Calu3 (cell line): ENCODE results near the gene RORB. TPM values are rescaled to one million over a fixed set of nuclear protein-coding genes. Genes with fewer than 3 reads are reported as not detected.

Source experiments
- Bru-seq: library from RNA; stranded (reverse); fragments of 400-500 nt; gene quantifications from one replicate; lab custom pipeline; 2021; lab: Mats Ljungman, UMichigan
- BruChase-seq, 2 experiments: library from RNA; stranded (reverse); fragments of 400-500 nt; gene quantifications; one replicate each; lab custom pipeline; 2021; lab: Mats Ljungman, UMichigan
- BruUV-seq: library from RNA; stranded (reverse); fragments of 400-500 nt; replicated peaks from 2 replicates; lab custom pipeline; 2021; lab: Mats Ljungman, UMichigan
- CTCF ChIA-PET: fragments of 300-600 bp; sonication (Branson Sonifier 250); formaldehyde crosslinking; loops from one replicate; lab custom pipeline; 2022; ENCODE audit warnings: antibody characterized with exemption; lab: Charles Lee
- DNase-seq: peaks from one replicate; pipeline ENCODE4 v3.0.0; 2022
- H3K27ac Mint-ChIP-seq: one replicate; pipeline ENCODE4 v1.8.0; 2022; ENCODE audit warnings: mixed read lengths; ENCODE audit not compliant: unreplicated experiment
- H3K27me3 Mint-ChIP-seq: one replicate; pipeline ENCODE4 v1.8.0; 2022; ENCODE audit warnings: mixed read lengths; ENCODE audit not compliant: unreplicated experiment
- H3K36me3 Mint-ChIP-seq: one replicate; pipeline ENCODE4 v1.8.0; 2022; ENCODE audit warnings: mild to moderate bottlenecking, moderate library complexity, mixed read lengths; ENCODE audit not compliant: insufficient read depth, unreplicated experiment
- H3K4me1 Mint-ChIP-seq: one replicate; pipeline ENCODE4 v1.8.0; 2022; ENCODE audit warnings: mild to moderate bottlenecking, low read depth, mixed read lengths; ENCODE audit not compliant: unreplicated experiment
- H3K4me3 Mint-ChIP-seq: one replicate; pipeline ENCODE4 v1.8.0; 2022; ENCODE audit warnings: mild to moderate bottlenecking, low read depth, moderate library complexity, mixed read lengths; ENCODE audit not compliant: unreplicated experiment
- H3K9me3 Mint-ChIP-seq: one replicate; pipeline ENCODE4 v1.8.0; 2022; ENCODE audit warnings: low read depth, mixed read lengths; ENCODE audit not compliant: unreplicated experiment
- intact Hi-C: fragments of 100-400 bp; cut with micrococcal nuclease; formaldehyde crosslinking; loops from one replicate; pipeline ENCODE4 v1.10.0; 2022; ENCODE audit not compliant: unreplicated experiment
- long read RNA-seq: library from polyadenylated mRNA; stranded (forward); transcript quantifications from one replicate; pipeline ENCODE4 v2.0.0, GENCODE V29; 2022
- total RNA-seq: library from RNA; stranded (reverse); gene quantifications from 2 replicates; pipeline ENCODE4 v1.2.3, GENCODE V29; 2022
- TF ChIP-seq, protein P1 (sequence below): fragments of 200-600 bp; IDR thresholded peaks from one replicate; pipeline ENCODE4 v1.8.0; 2022; ENCODE audit warnings: antibody characterized with exemption; ENCODE audit not compliant: unreplicated experiment

RORB gene
- 0.07 TPM in 1 of 2 replicates, not detected in the other for total RNA-seq
- Bru-seq, nascent RNA, result percentile 8 among the genes with signal in this experiment
- BruChase-seq, experiment 1, labeled RNA remaining after a 6-hour chase, result percentile 7 among the genes with signal in this experiment
- percentile 6 among the genes with signal in this experiment for BruChase-seq, experiment 2, labeled RNA remaining after a 2-hour chase
- long read RNA-seq, result 0 reads

DNA sequence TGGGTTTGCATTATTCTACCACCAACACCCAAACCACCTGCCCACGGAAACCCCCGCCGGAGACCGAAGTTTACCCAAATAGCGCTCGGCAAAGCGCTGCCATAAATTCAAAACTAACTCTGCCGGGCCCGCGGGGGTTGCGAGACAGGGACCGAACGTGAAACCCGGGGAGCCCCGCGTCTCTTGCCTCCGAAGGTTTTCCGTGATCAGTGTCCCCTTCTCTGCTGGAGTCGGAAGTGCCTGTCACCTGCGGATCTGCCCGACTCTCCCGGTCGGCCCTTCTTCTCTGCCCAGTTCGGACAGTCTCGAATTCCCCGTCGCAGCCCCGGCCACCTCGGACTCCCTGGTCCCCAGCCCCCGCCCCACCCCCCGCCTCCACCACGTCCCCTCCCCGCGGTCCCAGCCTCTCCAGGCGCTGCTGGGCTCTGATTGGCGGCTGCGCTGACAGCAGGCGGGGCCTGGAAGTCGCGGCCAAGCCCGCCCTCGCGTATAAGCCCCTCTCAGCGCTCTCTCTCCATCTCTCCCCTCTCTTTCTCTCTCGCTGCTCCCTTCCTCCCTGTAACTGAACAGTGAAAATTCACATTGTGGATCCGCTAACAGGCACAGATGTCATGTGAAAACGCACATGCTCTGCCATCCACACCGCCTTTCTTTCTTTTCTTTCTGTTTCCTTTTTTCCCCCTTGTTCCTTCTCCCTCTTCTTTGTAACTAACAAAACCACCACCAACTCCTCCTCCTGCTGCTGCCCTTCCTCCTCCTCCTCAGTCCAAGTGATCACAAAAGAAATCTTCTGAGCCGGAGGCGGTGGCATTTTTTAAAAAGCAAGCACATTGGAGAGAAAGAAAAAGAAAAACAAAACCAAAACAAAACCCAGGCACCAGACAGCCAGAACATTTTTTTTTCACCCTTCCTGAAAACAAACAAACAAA is at the start of gene RORB:
Gene RORB (plus strand): TSS at position 517 of the 929 bp plus-strand sequence. CDS start 642 bp downstream, outside the sequence.
- Mint-ChIP-seq H3K36me3 (peaks cover 15% of the 10 kb centered on the region), H3K4me3 (peak within 1 kb of the TSS; percentile 83), H3K4me1 (no peaks in the 10 kb centered on the region), H3K9me3 (no peaks in the 10 kb centered on the region), H3K27ac (no peak within 1 kb of the TSS), H3K27me3 (peaks cover 25% of the 10 kb centered on the region)
- CTCF ChIA-PET, result no interaction called here
- BruUV-seq, result no TSS peak
- intact Hi-C loops, result no loop called here
- DNase-seq, result peak; percentile 57
- TF ChIP-seq, protein P1, sequence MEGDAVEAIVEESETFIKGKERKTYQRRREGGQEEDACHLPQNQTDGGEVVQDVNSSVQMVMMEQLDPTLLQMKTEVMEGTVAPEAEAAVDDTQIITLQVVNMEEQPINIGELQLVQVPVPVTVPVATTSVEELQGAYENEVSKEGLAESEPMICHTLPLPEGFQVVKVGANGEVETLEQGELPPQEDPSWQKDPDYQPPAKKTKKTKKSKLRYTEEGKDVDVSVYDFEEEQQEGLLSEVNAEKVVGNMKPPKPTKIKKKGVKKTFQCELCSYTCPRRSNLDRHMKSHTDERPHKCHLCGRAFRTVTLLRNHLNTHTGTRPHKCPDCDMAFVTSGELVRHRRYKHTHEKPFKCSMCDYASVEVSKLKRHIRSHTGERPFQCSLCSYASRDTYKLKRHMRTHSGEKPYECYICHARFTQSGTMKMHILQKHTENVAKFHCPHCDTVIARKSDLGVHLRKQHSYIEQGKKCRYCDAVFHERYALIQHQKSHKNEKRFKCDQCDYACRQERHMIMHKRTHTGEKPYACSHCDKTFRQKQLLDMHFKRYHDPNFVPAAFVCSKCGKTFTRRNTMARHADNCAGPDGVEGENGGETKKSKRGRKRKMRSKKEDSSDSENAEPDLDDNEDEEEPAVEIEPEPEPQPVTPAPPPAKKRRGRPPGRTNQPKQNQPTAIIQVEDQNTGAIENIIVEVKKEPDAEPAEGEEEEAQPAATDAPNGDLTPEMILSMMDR, result no peak

DNA sequence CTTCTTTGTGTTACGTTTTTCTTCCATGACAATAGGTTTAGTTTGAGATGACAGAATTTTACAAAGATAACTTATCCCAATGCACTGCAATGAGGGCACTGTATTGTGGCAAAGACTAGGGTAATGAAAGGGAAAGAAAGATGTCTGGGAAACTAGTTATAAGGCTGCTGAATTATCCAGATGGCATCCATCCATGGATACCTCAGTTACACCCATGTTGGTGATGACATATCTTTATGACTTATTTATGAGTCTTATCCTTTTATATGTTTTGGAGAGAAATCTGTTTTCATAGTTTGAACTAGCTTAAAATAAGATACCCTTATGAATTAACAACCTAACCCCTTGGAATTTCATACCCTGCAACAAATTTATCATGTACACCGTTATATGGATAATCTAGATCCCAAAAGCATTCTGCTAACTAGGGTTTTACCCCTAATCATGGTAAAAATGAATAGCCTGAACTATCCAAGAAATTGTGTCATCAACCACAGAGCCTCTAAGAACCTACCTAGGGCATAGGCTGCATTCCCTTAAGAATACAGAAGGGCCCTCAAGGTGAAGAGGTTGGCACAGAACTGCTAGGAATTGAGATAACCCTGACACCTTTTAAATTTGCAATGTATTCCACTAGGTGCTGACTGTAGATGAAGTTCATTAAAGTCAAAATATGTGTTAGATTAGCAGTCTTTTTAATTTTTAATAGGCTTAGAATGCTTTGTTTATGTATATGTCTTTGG is 49.5 kb upstream of the RORB start:
- no peak overlapping the region for H3K27ac Mint-ChIP-seq
- no peaks in the 10 kb centered on the region for H3K36me3 Mint-ChIP-seq
- TF ChIP-seq, protein P1, result no peak
- intact Hi-C loops, result no loop called here
- DNase-seq, result no peak
- H3K4me3 Mint-ChIP-seq, result no peak overlapping the region
- H3K9me3 Mint-ChIP-seq, result no peaks in the 10 kb centered on the region
- no TSS peak for BruUV-seq
- H3K4me1 Mint-ChIP-seq, result no peaks in the 10 kb centered on the region
- CTCF ChIA-PET, result no interaction called here
- no peaks in the 10 kb centered on the region for H3K27me3 Mint-ChIP-seq

DNA sequence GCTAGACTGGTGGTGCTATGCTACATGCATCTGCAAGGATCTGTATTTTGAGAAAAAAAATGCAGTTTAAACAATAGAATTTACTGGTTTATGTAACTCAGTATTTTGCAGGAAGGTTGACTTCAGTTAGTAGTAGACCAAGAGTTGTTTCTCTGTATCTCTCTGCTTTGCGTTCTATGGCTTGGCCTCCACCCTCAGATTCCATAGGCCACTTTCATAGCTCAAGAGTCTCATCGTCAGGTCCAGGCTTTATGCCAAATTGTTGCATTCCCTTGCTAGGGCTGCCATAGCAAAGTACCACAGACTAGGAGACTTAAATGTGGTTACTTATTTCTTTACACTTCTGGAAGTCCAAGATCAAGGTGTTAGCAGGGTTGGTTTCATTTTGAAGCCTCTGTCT is 48.1 kb upstream of the RORB start:
- intact Hi-C loops, result no loop called here
- BruUV-seq, result no TSS peak
- H3K27me3 Mint-ChIP-seq, result no peaks in the 10 kb centered on the region
- TF ChIP-seq, protein P1, result no peak
- no peak for DNase-seq
- no peak overlapping the region for H3K4me3 Mint-ChIP-seq
- H3K36me3 Mint-ChIP-seq, result no peaks in the 10 kb centered on the region
- H3K27ac Mint-ChIP-seq, result no peak overlapping the region
- H3K4me1 Mint-ChIP-seq, result no peaks in the 10 kb centered on the region
- no peaks in the 10 kb centered on the region for H3K9me3 Mint-ChIP-seq
- CTCF ChIA-PET, result no interaction called here

DNA sequence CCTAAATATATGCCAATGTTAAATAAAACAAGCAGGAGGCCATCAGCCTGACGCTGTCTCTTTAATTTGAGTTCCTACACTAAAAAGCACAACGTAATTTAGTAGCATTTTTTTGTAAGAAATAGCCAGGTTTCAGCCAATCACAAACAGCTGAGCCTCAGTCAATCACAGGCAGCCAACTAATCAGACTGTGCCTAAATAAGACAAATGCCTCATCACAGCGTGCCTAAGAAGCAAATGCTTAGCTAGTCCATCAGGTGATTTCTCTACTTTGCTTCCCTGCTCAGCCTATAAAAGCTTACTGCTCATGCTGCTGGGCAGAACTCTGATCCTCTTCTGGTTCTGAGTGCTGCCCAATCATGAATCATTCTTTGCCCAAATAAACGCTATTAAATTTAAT is 38.3 kb upstream of the RORB start:
- Mint-ChIP-seq H3K27ac (no peak overlapping the region), H3K4me3 (no peak overlapping the region), H3K36me3 (no peaks in the 10 kb centered on the region), H3K9me3 (no peaks in the 10 kb centered on the region), H3K4me1 (no peaks in the 10 kb centered on the region), H3K27me3 (no peaks in the 10 kb centered on the region)
- intact Hi-C loops, result no loop called here
- no peak for DNase-seq
- TF ChIP-seq, protein P1, result no peak
- no TSS peak for BruUV-seq
- CTCF ChIA-PET, result no interaction called here
